H1 (cell line): ENCODE measurements around the gene HOXB4.

Experiments
- CREB1 ChIP-seq: IDR thresholded peaks from 2 replicates; pipeline ENCODE4 v1.6.1; 2012; ENCODE audit warnings: inconsistent platforms
- CTCF ChIP-seq, 3 experiments: IDR thresholded peaks; 1 replicate in 2 of 3; 2 replicates in 1 of 3; pipeline versions ENCODE4 v1.5.1 to v1.6.1; 2011; ENCODE audit warnings: low read length in 3 of 3, mild to moderate bottlenecking in 3 of 3, inconsistent platforms in 2 of 3, low read depth in 1 of 3, moderate library complexity in 1 of 3; ENCODE audit not compliant: insufficient read depth in 1 of 3; ENCODE audit errors: control extremely low read depth in 1 of 3
- POLR2A ChIP-seq, 2 experiments: IDR thresholded peaks; 1 replicate in 1 of 2; 2 replicates in 1 of 2; pipeline ENCODE4 v1.6.1; 2011; ENCODE audit warnings: low read depth in 2 of 2, low read length in 2 of 2, mild to moderate bottlenecking in 2 of 2; ENCODE audit errors: control extremely low read depth in 1 of 2
- TAF1 ChIP-seq: IDR thresholded peaks from 2 replicates; pipeline ENCODE4 v1.6.1; 2011; ENCODE audit warnings: mild to moderate bottlenecking, low read depth, low read length

- TF ChIP-seq TAF1 (no peak), CTCF (IDR thresholded peaks at IDR 0.05; ENCODE audit: control extremely low read depth in 1 of 3, insufficient read depth in 1 of 3, low read depth in 1 of 3, low read length in 3 of 3) (no peak), POLR2A (IDR thresholded peaks at IDR 0.05; ENCODE audit: control extremely low read depth in 1 of 2, low read depth in 2 of 2, low read length in 2 of 2) (no peak), CREB1 (no peak)
Observed at GRCh38 chr17:48612854-48613691, 34.9 kb upstream of the HOXB4 start.
